ENCODE data around the gene CRYBB2. TPM values are rescaled to one million over a fixed set of nuclear protein-coding genes. Genes with fewer than 3 reads are reported as not detected.

Gene CRYBB2
- total RNA-seq, 4 donors from 2014 or later = not detected

GRCh38 chr22:25193130-25193529 lies 26.3 kb upstream of the CRYBB2 start:
- H3K27me3 ChIP-seq = no peaks in the 10 kb centered on the region
- in situ Hi-C loops (cut with MboI; ENCODE audit: low sequenced_read_pairs in 4 of 4) = loop anchor here in 1 of 4 donors (25.0 kb wide), 1 partner anchor 256 kb away; the partner anchor contains the start of gene LHFPL7
- H3K4me3 ChIP-seq = no peak overlapping the region
- intact Hi-C loops (cut with DNase I; ENCODE audit: low total_unique reads) = no loop called here
- TF ChIP-seq POLR2A (IDR thresholded peaks at IDR 0.05) (no peak), CTCF (IDR thresholded peaks at IDR 0.05 in 4 of 5, conservative IDR thresholded peaks at IDR 0.05 in 1 of 5) (no peak)
- H3K36me3 ChIP-seq = peaks cover 0 to 42% of the 10 kb centered on the region in 2 donors
- H3K9me3 ChIP-seq = no peaks in the 10 kb centered on the region
- ATAC-seq = no peak
- H3K4me1 ChIP-seq = no peaks in the 10 kb centered on the region
- no peak overlapping the region for H3K27ac ChIP-seq
- no peak for DNase-seq

DNA sequence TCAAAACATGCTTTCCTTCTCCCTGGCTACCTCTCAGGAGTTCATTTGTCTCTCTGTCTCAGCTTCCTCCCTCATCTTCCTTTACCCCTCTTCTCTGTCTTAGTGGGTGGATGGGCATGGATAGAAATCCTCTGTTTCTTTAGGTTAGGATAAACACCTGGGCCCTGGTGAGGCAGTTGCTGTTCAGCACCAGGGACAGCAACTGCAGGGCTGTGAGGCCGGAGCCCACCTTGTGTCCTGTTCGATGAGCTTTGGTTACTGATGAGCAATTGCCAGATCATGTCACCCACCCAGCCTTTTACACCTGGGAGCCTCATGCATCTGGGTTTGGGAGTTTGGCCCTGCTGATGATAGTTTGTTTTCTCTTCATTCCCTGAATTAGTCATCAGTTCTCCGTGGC lies 25.9 kb upstream of the CRYBB2 start:
- no peak for ATAC-seq
- no peak overlapping the region for H3K27ac ChIP-seq
- H3K36me3 ChIP-seq = peaks cover 0 to 42% of the 10 kb centered on the region in 2 donors
- no peak overlapping the region for H3K4me3 ChIP-seq
- TF ChIP-seq POLR2A (IDR thresholded peaks at IDR 0.05) (no peak), CTCF (IDR thresholded peaks at IDR 0.05 in 4 of 5, conservative IDR thresholded peaks at IDR 0.05 in 1 of 5) (no peak)
- no peak for DNase-seq
- H3K9me3 ChIP-seq = no peaks in the 10 kb centered on the region
- in situ Hi-C loops (cut with MboI; ENCODE audit: low sequenced_read_pairs in 4 of 4) (loop anchor here in 1 of 4 donors (25.0 kb wide), 1 partner anchor 256 kb away; the partner anchor contains the start of gene LHFPL7), intact Hi-C loops (cut with DNase I; ENCODE audit: low total_unique reads) (no loop called here)
- H3K27me3 ChIP-seq = no peaks in the 10 kb centered on the region
- no peaks in the 10 kb centered on the region for H3K4me1 ChIP-seq

DNA sequence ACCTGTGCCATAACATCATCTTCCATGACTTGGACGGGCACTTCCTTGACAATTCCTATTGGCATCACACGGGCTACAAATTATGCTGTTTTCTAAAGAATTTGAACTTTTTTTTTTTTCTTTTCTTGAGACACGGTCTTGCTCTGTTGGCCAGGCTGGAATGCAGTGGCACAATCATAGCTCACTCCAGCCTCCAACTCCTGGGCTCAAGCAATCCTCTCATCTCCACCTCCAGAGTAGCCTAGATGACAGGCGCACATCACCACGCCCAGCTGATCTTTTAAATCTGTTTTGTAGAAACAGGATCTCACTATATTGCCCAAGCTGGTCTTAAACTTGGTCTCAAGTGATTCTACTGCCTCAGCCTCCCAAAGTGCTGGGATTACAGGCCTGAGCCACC lies 23.1 kb upstream of the CRYBB2 start:
- Histone ChIP-seq H3K4me3 (no peak overlapping the region), H3K27ac (no peak overlapping the region), H3K27me3 (no peaks in the 10 kb centered on the region), H3K4me1 (no peaks in the 10 kb centered on the region), H3K36me3 (peaks cover 0 to 27% of the 10 kb centered on the region in 2 donors), H3K9me3 (no peaks in the 10 kb centered on the region)
- DNase-seq (no peak), ATAC-seq (no peak)
- in situ Hi-C loops (cut with MboI; ENCODE audit: low sequenced_read_pairs in 4 of 4) (loop anchor here in 1 of 4 donors (25.0 kb wide), 1 partner anchor 259 kb away; the partner anchor contains the start of gene LHFPL7), intact Hi-C loops (cut with DNase I; ENCODE audit: low total_unique reads) (no loop called here)
- TF ChIP-seq POLR2A (IDR thresholded peaks at IDR 0.05) (no peak), CTCF (IDR thresholded peaks at IDR 0.05 in 4 of 5, conservative IDR thresholded peaks at IDR 0.05 in 1 of 5) (no peak)

GRCh38 chr22:25197340-25197739 lies 22.1 kb upstream of the CRYBB2 start:
- Histone ChIP-seq H3K9me3 (no peaks in the 10 kb centered on the region), H3K4me3 (no peak overlapping the region), H3K27ac (no peak overlapping the region), H3K4me1 (no peaks in the 10 kb centered on the region), H3K36me3 (peaks cover 0 to 17% of the 10 kb centered on the region in 2 donors), H3K27me3 (no peaks in the 10 kb centered on the region)
- no peak for DNase-seq
- TF ChIP-seq POLR2A (IDR thresholded peaks at IDR 0.05) = no peak
- no peak for TF ChIP-seq CTCF (IDR thresholded peaks at IDR 0.05 in 4 of 5, conservative IDR thresholded peaks at IDR 0.05 in 1 of 5)
- intact Hi-C loops (cut with DNase I; ENCODE audit: low total_unique reads) (no loop called here), in situ Hi-C loops (cut with MboI; ENCODE audit: low sequenced_read_pairs in 4 of 4) (loop anchor here in 1 of 4 donors (25.0 kb wide), 1 partner anchor 260 kb away; the partner anchor contains the start of gene LHFPL7)
- no peak for ATAC-seq
